Measurements from ENCODE around the gene EEPD1.

DNA sequence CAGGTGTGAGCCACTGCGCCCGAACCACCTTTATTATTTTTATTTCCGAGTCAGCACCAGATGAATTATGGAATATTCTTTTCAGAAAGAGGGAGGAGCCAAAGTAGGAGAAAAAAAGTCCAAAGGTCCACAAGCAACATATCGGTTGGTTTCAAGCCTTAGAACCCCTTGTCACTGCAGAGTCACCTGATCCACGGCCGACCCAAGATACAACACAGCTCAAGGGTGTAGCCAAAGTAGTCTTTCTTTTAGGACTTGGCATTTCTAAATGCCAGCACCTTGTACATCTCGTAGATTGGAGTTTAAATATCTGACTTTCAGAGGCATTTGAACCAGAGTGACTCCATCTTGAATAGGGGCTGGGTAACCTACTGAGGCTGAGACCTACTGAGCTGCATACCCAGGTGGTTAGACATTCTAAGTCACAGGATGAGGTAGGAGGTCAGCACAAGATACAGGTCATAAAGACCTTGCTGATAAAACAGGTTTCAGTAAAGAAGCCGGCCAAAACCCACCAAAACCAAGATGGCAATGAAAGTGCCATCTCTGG lies 122.8 kb downstream of the EEPD1 start:
- TF ChIP-seq, protein P1, sequence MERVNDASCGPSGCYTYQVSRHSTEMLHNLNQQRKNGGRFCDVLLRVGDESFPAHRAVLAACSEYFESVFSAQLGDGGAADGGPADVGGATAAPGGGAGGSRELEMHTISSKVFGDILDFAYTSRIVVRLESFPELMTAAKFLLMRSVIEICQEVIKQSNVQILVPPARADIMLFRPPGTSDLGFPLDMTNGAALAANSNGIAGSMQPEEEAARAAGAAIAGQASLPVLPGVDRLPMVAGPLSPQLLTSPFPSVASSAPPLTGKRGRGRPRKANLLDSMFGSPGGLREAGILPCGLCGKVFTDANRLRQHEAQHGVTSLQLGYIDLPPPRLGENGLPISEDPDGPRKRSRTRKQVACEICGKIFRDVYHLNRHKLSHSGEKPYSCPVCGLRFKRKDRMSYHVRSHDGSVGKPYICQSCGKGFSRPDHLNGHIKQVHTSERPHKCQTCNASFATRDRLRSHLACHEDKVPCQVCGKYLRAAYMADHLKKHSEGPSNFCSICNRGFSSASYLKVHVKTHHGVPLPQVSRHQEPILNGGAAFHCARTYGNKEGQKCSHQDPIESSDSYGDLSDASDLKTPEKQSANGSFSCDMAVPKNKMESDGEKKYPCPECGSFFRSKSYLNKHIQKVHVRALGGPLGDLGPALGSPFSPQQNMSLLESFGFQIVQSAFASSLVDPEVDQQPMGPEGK (CRISPR knock-in tag; IDR thresholded peaks at IDR 0.05; ENCODE audit: borderline replicate concordance), result no peak
- TF ChIP-seq ZNF565 (CRISPR knock-in tag; conservative IDR thresholded peaks at IDR 0.05; ENCODE audit: low read depth) (no peak), RARB (CRISPR knock-in tag; IDR thresholded peaks at IDR 0.05) (no peak), ESRRG (CRISPR knock-in tag; IDR thresholded peaks at IDR 0.05) (no peak), ZFP3 (CRISPR knock-in tag; IDR thresholded peaks at IDR 0.05) (no peak), PPARA (CRISPR knock-in tag; IDR thresholded peaks at IDR 0.05; ENCODE audit: borderline replicate concordance) (no peak), ZFP30 (CRISPR knock-in tag; IDR thresholded peaks at IDR 0.05) (no peak), ZNF8 (CRISPR knock-in tag; IDR thresholded peaks at IDR 0.05) (no peak), CSDC2 (CRISPR knock-in tag; IDR thresholded peaks at IDR 0.05) (no peak), TOX (CRISPR knock-in tag; IDR thresholded peaks at IDR 0.05; ENCODE audit: borderline replicate concordance) (no peak)
- TF ChIP-seq, protein P2, sequence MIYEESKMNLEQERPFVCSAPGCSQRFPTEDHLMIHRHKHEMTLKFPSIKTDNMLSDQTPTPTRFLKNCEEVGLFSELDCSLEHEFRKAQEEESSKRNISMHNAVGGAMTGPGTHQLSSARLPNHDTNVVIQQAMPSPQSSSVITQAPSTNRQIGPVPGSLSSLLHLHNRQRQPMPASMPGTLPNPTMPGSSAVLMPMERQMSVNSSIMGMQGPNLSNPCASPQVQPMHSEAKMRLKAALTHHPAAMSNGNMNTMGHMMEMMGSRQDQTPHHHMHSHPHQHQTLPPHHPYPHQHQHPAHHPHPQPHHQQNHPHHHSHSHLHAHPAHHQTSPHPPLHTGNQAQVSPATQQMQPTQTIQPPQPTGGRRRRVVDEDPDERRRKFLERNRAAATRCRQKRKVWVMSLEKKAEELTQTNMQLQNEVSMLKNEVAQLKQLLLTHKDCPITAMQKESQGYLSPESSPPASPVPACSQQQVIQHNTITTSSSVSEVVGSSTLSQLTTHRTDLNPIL (CRISPR knock-in tag; IDR thresholded peaks at IDR 0.05; ENCODE audit: low read depth), result no peak
- TF ChIP-seq, protein P3, sequence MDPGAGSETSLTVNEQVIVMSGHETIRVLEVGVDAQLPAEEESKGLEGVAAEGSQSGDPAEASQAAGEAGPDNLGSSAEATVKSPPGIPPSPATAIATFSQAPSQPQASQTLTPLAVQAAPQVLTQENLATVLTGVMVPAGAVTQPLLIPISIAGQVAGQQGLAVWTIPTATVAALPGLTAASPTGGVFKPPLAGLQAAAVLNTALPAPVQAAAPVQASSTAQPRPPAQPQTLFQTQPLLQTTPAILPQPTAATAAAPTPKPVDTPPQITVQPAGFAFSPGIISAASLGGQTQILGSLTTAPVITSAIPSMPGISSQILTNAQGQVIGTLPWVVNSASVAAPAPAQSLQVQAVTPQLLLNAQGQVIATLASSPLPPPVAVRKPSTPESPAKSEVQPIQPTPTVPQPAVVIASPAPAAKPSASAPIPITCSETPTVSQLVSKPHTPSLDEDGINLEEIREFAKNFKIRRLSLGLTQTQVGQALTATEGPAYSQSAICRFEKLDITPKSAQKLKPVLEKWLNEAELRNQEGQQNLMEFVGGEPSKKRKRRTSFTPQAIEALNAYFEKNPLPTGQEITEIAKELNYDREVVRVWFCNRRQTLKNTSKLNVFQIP (CRISPR knock-in tag; IDR thresholded peaks at IDR 0.05; ENCODE audit: borderline replicate concordance, low read depth), result no peak

Measured in SK-N-SH treated with all-trans-retinoic acid at 6 μM for 48 hours (cell line).